Mesenchymal stem cell (in vitro differentiated cells and primary cell): ENCODE results near the gene KCNT1.
A peak's percentile ranks its signal among the peaks of the same experiment; 100 is the strongest.

Experiments used
- DNase-seq: peaks from one replicate; pipeline ENCODE4 v3.0.0-alpha.2; 2013
- H2AFZ ChIP-seq: one replicate; pipeline ENCODE4 v1.6.1; 2013; ENCODE audit warnings: low read depth, mild to moderate bottlenecking, control low read depth, inconsistent platforms, low read length, moderate library complexity
- H2AK5ac ChIP-seq: 2 replicates; pipeline ENCODE4 v1.6.1; 2013; ENCODE audit warnings: low read length, moderate library complexity, mild to moderate bottlenecking, inconsistent platforms; ENCODE audit not compliant: severe bottlenecking
- H2BK120ac ChIP-seq: one replicate; pipeline ENCODE4 v1.6.1; 2013; ENCODE audit warnings: low read depth, mild to moderate bottlenecking, inconsistent platforms, low read length, moderate library complexity
- H2BK12ac ChIP-seq, 2 experiments: one replicate each; pipeline ENCODE4 v1.6.1; 2013; ENCODE audit warnings: inconsistent platforms in 2 of 2, low read length in 2 of 2, mild to moderate bottlenecking in 2 of 2, moderate library complexity in 2 of 2, control low read depth in 1 of 2
- H2BK15ac ChIP-seq: one replicate; pipeline ENCODE4 v1.6.1; 2013; ENCODE audit warnings: mild to moderate bottlenecking, low read depth, inconsistent platforms; ENCODE audit not compliant: poor library complexity, severe bottlenecking
- H2BK5ac ChIP-seq: 2 replicates; pipeline ENCODE4 v1.6.1; 2013; ENCODE audit warnings: low read depth, mild to moderate bottlenecking, low read length, control low read depth, inconsistent platforms; ENCODE audit not compliant: poor library complexity, severe bottlenecking
- H3K14ac ChIP-seq, 2 experiments: one replicate each; pipeline ENCODE4 v1.6.1; 2013; ENCODE audit warnings: inconsistent platforms in 2 of 2, low read length in 2 of 2, control low read depth in 1 of 2, mild to moderate bottlenecking in 1 of 2, moderate library complexity in 1 of 2
- H3K18ac ChIP-seq, 2 experiments: one replicate each; pipeline ENCODE4 v1.6.1; 2013; ENCODE audit warnings: inconsistent platforms in 2 of 2, low read length in 2 of 2, control low read depth in 1 of 2, low read depth in 1 of 2, mild to moderate bottlenecking in 1 of 2
- H3K23ac ChIP-seq, 2 experiments: one replicate each; pipeline ENCODE4 v1.6.1; 2013; ENCODE audit warnings: inconsistent platforms in 2 of 2, low read length in 2 of 2, mild to moderate bottlenecking in 2 of 2, moderate library complexity in 2 of 2, control low read depth in 1 of 2
- H3K27ac ChIP-seq: 2 replicates; pipeline ENCODE4 v1.5.1; 2013; ENCODE audit warnings: mild to moderate bottlenecking, moderate library complexity, low read length, control low read depth, inconsistent platforms; ENCODE audit not compliant: poor library complexity, severe bottlenecking
- H3K27me3 ChIP-seq, 2 experiments: 2 replicates each; pipeline versions ENCODE4 v1.6.1 to v1.7.0; 2013; ENCODE audit warnings: low read length in 2 of 2, mild to moderate bottlenecking in 2 of 2, moderate library complexity in 2 of 2, control low read depth in 1 of 2, inconsistent platforms in 1 of 2; ENCODE audit not compliant: control insufficient read depth in 1 of 2, insufficient read depth in 1 of 2
- H3K36me3 ChIP-seq, 2 experiments: 2 replicates each; pipeline versions ENCODE4 v1.6.1 to v1.7.0; 2013; ENCODE audit warnings: low read length in 2 of 2, control low read depth in 1 of 2, inconsistent platforms in 1 of 2, low read depth in 1 of 2, mild to moderate bottlenecking in 1 of 2; ENCODE audit not compliant: insufficient read depth in 2 of 2, control insufficient read depth in 1 of 2
- H3K4ac ChIP-seq, 2 experiments: one replicate each; pipeline ENCODE4 v1.6.1; 2013; ENCODE audit warnings: inconsistent platforms in 2 of 2, low read length in 2 of 2, mild to moderate bottlenecking in 2 of 2, moderate library complexity in 2 of 2, control low read depth in 1 of 2, low read depth in 1 of 2
- H3K4me1 ChIP-seq: 2 replicates; pipeline ENCODE4 v1.6.1; 2013; ENCODE audit warnings: low read depth, low read length, control low read depth; ENCODE audit not compliant: control insufficient read depth, insufficient read depth
- H3K4me2 ChIP-seq: 2 replicates; pipeline ENCODE4 v1.6.1; 2013; ENCODE audit warnings: low read length, mild to moderate bottlenecking, inconsistent platforms; ENCODE audit not compliant: poor library complexity, severe bottlenecking
- H3K4me3 ChIP-seq, 2 experiments: 2 replicates each; pipeline versions ENCODE4 v1.5.1 to v1.7.0; 2013; ENCODE audit warnings: low read length in 2 of 2, mild to moderate bottlenecking in 2 of 2, control low read depth in 1 of 2, low read depth in 1 of 2; ENCODE audit not compliant: insufficient read depth in 1 of 2
- H3K79me1 ChIP-seq: replicated peaks from 2 replicates; pipeline ENCODE4 v1.6.1; 2013; ENCODE audit warnings: mild to moderate bottlenecking, control low read depth, low read length, inconsistent platforms; ENCODE audit not compliant: poor library complexity, severe bottlenecking
- H3K9ac ChIP-seq: 2 replicates; pipeline ENCODE4 v1.7.0; 2013; ENCODE audit warnings: mild to moderate bottlenecking, low read length, moderate library complexity
- H3K9me3 ChIP-seq: 2 replicates; pipeline ENCODE4 v1.7.0; 2013; ENCODE audit warnings: mild to moderate bottlenecking, low read length; ENCODE audit not compliant: control insufficient read depth
- H4K8ac ChIP-seq: one replicate; pipeline ENCODE4 v1.6.1; 2013; ENCODE audit warnings: inconsistent platforms, mild to moderate bottlenecking, low read length, moderate library complexity
- H4K91ac ChIP-seq: one replicate; pipeline ENCODE4 v1.6.1; 2013; ENCODE audit warnings: mild to moderate bottlenecking, low read length, inconsistent platforms
- WGBS: methylation state at CpG from one replicate; pipeline ENCODE4 v1.1.7; 2013; ENCODE audit warnings: mixed read lengths; 5-methylcytosine and 5-hydroxymethylcytosine counted together

Gene KCNT1

DNA sequence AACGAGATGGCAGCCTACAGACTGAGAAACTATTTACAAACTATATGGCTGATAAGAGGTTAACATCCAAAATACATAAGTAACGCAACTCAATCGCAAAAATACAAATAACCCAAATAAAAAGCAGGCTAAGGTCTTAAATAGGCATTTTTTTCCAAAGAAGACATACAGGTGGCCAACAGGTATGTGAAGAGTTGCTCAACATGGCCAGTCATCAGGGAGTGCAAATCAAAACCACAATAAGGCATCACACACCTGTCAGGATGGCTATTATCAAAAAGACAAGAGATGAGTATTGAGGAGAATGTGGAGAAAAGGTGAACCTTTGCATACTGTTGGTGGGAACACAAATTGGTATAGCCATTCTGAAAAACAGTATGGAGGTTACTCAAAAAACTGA is 131.9 kb downstream of the KCNT1 start:
- Histone ChIP-seq H3K4ac (no peak overlapping the region), H3K23ac (no peak overlapping the region), H3K9ac (no peak overlapping the region), H3K9me3 (peaks cover 3% of the 10 kb centered on the region), H2BK120ac (no peak overlapping the region), H3K36me3 (peaks cover 0 to 16% of the 10 kb centered on the region in 2 experiments), H2BK15ac (no peak overlapping the region), H3K79me1 (peaks cover 17% of the 10 kb centered on the region), H3K18ac (no peak overlapping the region), H3K14ac (no peak overlapping the region), H2AK5ac (no peak overlapping the region), H3K4me3 (no peak overlapping the region), H3K4me2 (no peak overlapping the region), H4K8ac (no peak overlapping the region), H3K27ac (no peak overlapping the region), H3K27me3 (no peaks in the 10 kb centered on the region), H2BK5ac (no peak overlapping the region), H3K4me1 (no peaks in the 10 kb centered on the region), H2BK12ac (no peak overlapping the region), H4K91ac (no peak overlapping the region), H2AFZ (no peak overlapping the region)
- WGBS, result 89% methylated on average over 3 of the region's 3 CpGs
- no peak for DNase-seq

DNA sequence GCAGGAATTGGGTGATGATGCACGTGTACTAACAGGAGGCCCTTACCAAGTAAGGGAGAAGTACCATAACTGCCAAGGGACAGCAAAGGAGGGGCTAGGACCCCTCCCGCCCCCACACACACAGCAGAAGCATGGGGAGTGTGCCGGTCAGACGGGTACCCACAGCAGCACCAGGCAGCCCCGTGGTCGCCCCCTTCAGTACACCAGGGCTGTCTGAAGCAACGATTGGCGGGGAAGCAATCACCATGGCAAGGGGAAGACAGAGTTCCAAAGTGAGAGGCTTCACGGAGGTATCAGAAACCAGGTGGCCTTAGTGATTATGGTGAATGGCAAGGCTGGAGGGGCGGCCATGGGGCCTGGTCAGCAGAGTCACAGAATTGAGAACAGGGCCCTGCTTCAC is 133.1 kb downstream of the KCNT1 start:
- H2BK120ac ChIP-seq, result no peak overlapping the region
- DNase-seq, result no peak
- H3K14ac ChIP-seq, result no peak overlapping the region
- H2BK15ac ChIP-seq, result no peak overlapping the region
- no peak overlapping the region for H3K27ac ChIP-seq
- H3K4me1 ChIP-seq, result peaks cover 4% of the 10 kb centered on the region
- no peak overlapping the region for H3K9ac ChIP-seq
- no peak overlapping the region for H2BK5ac ChIP-seq
- H4K91ac ChIP-seq, result no peak overlapping the region
- peaks cover 0 to 28% of the 10 kb centered on the region in 2 experiments for H3K36me3 ChIP-seq
- H3K4me2 ChIP-seq, result no peak overlapping the region
- no peak overlapping the region for H2AFZ ChIP-seq
- H3K79me1 ChIP-seq, result peaks cover 26% of the 10 kb centered on the region
- H3K18ac ChIP-seq, result no peak overlapping the region
- H2BK12ac ChIP-seq, result peak overlapping the region in 1 of 2 experiments; percentile 11
- no peak overlapping the region for H4K8ac ChIP-seq
- no peaks in the 10 kb centered on the region for H3K9me3 ChIP-seq
- no peak overlapping the region for H3K4me3 ChIP-seq
- H3K23ac ChIP-seq, result no peak overlapping the region
- H3K27me3 ChIP-seq, result no peaks in the 10 kb centered on the region
- no peak overlapping the region for H3K4ac ChIP-seq
- 94% methylated on average over 10 of the region's 10 CpGs for WGBS
- no peak overlapping the region for H2AK5ac ChIP-seq

DNA sequence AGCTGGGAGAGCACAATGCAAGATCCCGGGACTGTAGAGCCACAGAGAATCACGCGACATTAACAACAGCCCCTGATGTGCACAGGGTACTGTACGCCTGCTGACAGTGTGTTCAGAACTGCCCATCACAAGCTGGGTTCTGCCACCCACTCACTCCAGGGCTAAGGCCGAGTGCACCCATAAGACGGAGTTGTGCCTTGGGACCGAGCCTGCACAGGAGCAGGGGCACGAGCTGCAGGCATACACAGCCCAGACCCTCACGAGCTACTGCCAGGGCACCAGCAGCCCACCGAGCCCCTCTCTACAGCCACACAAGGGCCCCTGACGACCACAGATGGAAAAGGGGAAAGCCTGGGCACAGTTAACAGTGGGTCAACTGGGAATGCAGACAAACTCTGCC is 137.5 kb downstream of the KCNT1 start:
- H4K91ac ChIP-seq, result no peak overlapping the region
- no peak overlapping the region for H3K4me2 ChIP-seq
- 98% methylated on average over 11 of the region's 11 CpGs for WGBS
- no peaks in the 10 kb centered on the region for H3K27me3 ChIP-seq
- H3K18ac ChIP-seq, result no peak overlapping the region
- H3K79me1 ChIP-seq, result peaks cover 39% of the 10 kb centered on the region
- H3K27ac ChIP-seq, result no peak overlapping the region
- peaks cover 6% of the 10 kb centered on the region for H3K9me3 ChIP-seq
- H3K4me1 ChIP-seq, result peaks cover 11% of the 10 kb centered on the region
- no peak overlapping the region for H2BK15ac ChIP-seq
- H3K36me3 ChIP-seq, result peaks cover 8 to 38% of the 10 kb centered on the region in 2 experiments
- no peak overlapping the region for H3K23ac ChIP-seq
- no peak overlapping the region for H2BK120ac ChIP-seq
- H3K14ac ChIP-seq, result no peak overlapping the region
- no peak overlapping the region for H2AFZ ChIP-seq
- no peak overlapping the region for H2AK5ac ChIP-seq
- H3K4ac ChIP-seq, result no peak overlapping the region
- H3K4me3 ChIP-seq, result no peak overlapping the region
- H2BK12ac ChIP-seq, result no peak overlapping the region
- no peak for DNase-seq
- H3K9ac ChIP-seq, result no peak overlapping the region
- no peak overlapping the region for H2BK5ac ChIP-seq
- H4K8ac ChIP-seq, result no peak overlapping the region

GRCh38 chr9:135840107-135840506 is 138.1 kb downstream of the KCNT1 start:
- Histone ChIP-seq H2AFZ (no peak overlapping the region), H3K23ac (peak overlapping the region in 1 of 2 experiments; percentile 26), H3K4me3 (no peak overlapping the region), H3K4ac (no peak overlapping the region), H2BK12ac (no peak overlapping the region), H3K36me3 (peaks cover 8 to 34% of the 10 kb centered on the region in 2 experiments), H3K4me1 (peaks cover 11% of the 10 kb centered on the region), H3K79me1 (peaks cover 35% of the 10 kb centered on the region), H3K9ac (no peak overlapping the region), H2AK5ac (no peak overlapping the region), H3K27me3 (no peaks in the 10 kb centered on the region), H3K27ac (no peak overlapping the region), H3K18ac (no peak overlapping the region), H4K91ac (no peak overlapping the region), H3K9me3 (peaks cover 6% of the 10 kb centered on the region), H3K4me2 (no peak overlapping the region), H2BK15ac (no peak overlapping the region), H2BK120ac (no peak overlapping the region), H3K14ac (no peak overlapping the region), H2BK5ac (no peak overlapping the region), H4K8ac (no peak overlapping the region)
- DNase-seq, result no peak
- whole genome bisulfite sequencing, result 96% methylated on average over 9 of the region's 9 CpGs
